PC-3 (cell line): Measurements from ENCODE around the gene CETN1.

Source experiments
- EZH2 ChIP-seq: fragments of 300-600 bp; sonication (generic); IDR thresholded peaks from one replicate; pipeline ENCODE4 v1.6.1; 2017; ENCODE audit warnings: antibody characterized with exemption, mild to moderate bottlenecking, low read length; ENCODE audit not compliant: unreplicated experiment
- TF ChIP-seq, protein P1 (sequence below): fragments of 300-600 bp; sonication (generic); conservative IDR thresholded peaks from 2 replicates; pipeline ENCODE4 v1.5.1; 2017; ENCODE audit warnings: antibody characterized with exemption, low read depth, mild to moderate bottlenecking, low read length

DNA sequence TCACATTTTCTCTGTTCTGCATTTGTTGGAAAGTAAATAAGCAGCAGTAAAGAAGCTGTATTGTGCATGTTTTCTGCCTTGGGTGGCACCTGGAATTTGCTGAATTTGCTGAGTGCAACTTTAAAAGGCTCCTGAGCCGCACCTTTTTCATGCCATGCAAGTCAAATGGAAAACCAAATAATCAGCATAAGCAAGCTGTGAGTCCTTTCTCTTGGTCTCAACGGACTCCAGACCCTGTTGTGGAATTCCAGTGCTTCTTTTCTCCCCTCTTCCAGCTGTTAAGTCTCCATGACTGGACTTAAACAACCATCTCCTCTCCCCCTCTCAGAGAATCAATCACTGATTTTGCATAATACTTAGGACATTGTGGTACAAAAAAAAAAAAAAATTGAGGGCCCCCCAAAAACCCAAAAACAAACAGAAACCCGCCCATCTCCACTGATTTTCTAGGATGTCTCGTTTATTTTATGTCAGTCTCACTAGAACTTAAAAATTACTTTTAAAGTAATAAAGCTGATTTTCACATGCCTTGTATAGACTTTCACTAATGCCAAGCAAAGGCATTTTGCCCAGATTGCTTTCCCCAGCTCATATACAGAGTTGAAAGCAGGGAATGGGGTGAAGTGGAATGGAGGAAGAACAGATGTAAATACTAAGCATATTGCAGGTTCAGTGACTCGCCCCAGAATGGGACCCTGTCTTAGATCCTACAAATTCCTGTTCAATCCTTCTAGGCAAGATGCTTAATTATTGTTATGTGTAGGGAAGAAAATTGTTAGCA lies 5.1 kb upstream of the CETN1 start:
- TF ChIP-seq, protein P1, sequence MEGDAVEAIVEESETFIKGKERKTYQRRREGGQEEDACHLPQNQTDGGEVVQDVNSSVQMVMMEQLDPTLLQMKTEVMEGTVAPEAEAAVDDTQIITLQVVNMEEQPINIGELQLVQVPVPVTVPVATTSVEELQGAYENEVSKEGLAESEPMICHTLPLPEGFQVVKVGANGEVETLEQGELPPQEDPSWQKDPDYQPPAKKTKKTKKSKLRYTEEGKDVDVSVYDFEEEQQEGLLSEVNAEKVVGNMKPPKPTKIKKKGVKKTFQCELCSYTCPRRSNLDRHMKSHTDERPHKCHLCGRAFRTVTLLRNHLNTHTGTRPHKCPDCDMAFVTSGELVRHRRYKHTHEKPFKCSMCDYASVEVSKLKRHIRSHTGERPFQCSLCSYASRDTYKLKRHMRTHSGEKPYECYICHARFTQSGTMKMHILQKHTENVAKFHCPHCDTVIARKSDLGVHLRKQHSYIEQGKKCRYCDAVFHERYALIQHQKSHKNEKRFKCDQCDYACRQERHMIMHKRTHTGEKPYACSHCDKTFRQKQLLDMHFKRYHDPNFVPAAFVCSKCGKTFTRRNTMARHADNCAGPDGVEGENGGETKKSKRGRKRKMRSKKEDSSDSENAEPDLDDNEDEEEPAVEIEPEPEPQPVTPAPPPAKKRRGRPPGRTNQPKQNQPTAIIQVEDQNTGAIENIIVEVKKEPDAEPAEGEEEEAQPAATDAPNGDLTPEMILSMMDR: no peak
- no peak for TF ChIP-seq EZH2
